ENCODE results near the gene SLC9A3.

Gene SLC9A3

DNA sequence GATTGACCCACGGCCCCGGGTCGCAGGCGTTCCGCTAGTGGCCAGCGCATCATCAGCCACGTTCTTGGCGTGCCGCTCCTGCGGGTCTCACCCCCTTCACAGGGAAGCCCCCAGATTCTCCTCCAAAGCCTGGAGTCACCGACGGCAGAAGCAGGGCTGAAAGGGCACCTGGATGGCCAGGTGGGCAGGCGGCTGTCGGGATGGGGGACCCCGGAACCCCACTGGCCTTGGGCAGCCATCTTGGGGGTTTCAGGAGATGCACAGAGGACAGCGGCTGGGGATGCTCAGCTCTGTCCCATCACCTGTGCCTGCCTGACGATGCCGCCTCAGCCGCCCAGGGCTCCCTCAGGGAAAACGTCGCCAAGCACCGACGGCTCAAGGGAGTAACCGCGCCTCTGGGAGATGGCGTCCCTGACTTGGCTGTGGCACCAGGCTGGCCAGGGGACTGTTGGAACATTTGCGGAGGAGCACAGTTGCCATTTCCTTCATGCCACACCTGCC, 14.1 kb upstream of the SLC9A3 start:
- DNase-seq = no peak

DNA sequence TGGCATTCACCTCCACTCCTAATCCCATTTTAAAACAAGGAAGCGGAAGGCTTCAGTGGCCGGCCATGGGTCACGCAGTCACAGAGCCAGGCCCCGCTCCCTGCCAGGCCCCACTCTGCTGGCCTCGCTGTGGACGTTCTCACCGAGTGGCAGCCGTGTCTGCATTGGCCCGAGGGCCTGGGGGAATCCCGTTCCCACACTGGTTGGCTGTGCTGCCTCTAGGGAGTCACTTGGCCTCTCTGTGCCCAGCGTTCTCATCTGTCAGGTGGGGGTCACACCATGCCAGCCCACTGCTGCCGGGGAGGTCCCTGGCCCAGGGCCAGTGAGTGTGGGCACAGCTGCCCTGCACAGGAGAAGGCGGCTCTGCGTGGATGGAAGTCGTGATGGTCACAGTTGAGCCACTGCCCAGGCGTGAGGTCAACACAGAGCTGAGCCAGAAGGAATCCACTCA, 13.4 kb upstream of the SLC9A3 start:
- DNase-seq = no peak

DNA sequence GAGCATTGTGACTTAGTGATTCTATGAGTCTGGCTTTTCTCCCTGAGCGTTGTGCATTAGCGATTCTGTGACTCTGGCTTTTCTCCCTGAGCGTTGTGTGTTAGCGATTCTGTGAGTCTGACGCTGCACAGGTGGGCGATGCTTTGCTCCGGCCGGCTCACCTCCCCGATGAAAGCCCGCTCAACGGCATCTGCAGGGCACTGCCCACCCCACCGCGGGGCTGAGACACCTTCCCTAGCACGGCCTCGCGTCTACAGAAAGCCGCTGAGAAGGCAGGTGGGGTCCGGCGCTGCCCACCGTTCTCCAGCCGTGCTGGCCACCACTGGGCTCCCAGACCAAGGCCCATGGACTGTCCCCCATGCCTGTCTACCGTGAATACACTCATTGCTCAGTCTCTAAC, 12.8 kb upstream of the SLC9A3 start:
- no peak for DNase-seq

DNA sequence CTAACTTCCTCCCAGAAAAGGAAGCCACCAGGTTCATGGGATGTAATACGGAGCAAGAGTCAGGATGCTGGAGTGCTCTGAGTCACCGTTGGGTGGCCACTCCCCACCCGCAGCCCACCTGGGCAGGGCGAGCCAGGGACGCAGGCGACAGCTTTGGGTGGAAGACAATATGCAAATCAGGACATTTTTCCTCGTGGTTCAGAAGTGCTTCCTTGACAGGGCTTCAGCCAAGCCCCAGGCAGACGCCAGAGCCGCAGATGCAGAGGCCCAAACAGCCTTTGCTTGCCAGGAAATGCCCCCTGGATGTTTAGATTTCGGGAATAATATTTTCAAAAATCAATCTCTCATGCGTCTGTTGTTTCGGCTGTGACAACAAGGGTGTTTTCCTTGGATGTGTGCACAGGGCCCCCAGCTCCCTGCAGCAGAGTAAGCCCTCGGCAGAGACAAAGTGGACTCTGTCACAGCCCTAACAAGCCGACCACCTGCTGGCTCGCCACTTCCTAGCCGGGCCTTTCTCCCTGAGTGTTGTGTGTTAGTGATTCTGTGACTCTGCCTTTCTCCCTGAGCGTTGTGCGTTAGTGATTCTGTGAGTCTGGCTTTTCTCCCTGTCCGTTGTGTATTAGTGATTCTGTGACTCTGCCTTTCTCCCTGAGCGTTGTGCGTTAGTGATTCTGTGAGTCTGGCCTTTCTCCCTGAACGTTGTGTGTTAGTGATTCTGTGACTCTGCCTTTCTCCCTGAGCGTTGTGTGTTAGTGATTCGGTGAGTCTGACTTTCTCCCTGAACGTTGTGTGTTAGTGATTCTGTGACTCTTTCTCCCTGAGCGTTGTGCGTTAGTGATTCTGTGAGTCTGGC, 11.8 kb upstream of the SLC9A3 start:
- no peak for DNase-seq

DNA sequence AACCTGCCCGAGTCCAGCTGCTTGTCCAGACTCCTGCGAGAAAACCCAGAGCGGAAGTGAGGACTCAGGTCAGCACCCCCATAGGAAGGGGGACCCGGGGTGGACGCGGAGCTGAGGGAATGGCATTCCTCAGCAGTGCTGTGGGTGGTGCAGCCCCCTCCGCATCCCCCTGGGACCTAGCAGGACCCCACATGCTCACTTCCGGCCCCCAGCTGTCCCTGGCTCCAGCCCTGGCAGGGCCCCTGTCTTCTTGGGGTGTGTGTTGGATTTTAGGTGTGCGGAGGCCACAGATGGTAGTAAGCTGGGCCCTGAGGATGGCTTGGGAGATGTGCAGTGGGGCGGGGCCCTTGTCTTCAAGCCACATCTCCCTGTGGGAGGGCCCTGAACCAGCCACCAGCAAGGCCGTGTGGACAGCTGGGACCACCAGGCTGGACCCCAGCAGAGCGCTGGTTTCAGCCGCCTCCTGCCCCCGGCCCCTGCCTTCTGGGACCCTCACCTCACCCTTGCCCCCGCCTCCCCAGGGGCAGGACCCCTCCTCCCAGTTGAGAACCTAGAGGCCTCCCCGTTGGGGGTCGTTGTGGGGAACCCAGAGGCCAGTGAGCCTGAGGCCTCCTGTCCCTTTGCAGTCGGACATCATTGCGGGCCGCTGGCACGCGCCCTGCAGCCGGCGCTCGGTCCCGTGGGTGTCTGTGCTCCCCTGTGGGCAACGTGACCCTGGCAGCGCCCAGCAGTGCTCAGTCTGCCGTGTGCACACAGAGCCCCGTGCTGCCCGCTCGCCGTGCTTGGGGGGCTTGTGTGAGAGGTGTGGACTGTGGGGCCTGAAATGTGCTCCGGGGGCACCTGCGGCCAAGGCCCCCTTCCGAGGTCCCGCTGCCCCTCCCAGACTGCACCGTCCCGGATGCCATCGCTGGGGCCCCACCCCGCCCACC, 10.8 kb upstream of the SLC9A3 start:
- DNase-seq = no peak

DNA sequence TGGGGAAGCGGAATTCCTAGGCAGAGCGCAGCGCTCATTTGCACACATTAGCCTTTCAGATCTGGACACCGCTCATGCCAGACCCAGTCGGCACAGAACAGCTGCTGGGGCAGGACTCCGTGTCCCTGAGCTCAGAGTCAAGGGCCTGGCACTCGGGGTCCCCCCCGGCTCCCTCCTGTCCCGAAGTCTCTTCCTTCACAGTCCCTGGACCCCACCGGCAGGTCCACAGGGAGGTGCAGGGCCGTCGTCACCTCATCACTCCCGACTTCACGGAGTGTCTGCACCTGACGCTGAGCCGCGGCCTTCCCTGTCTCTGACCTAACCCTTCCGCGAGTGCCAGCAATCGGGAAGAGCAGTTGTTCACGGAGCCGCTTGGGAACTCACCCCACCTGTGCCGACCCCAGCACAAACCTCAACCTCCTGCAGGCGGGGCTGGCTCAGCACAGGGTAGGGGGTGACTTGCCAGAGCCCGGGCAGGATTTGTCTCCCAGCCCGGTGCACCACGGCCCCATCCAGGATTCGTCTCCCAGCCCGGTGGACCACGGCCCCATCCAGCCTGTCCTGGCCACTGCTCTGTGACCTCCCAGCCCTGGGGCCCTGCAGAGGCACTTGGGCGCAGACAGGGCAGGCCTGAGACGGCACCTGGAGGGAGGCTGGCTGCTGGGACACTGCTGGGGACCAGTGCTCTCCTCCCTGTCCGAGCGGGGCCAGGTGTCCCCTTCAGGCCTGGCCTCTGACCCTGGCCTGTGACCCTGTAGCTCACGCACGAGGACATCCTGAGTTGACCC, 9.9 kb upstream of the SLC9A3 start:
- DNase-seq = no peak

DNA sequence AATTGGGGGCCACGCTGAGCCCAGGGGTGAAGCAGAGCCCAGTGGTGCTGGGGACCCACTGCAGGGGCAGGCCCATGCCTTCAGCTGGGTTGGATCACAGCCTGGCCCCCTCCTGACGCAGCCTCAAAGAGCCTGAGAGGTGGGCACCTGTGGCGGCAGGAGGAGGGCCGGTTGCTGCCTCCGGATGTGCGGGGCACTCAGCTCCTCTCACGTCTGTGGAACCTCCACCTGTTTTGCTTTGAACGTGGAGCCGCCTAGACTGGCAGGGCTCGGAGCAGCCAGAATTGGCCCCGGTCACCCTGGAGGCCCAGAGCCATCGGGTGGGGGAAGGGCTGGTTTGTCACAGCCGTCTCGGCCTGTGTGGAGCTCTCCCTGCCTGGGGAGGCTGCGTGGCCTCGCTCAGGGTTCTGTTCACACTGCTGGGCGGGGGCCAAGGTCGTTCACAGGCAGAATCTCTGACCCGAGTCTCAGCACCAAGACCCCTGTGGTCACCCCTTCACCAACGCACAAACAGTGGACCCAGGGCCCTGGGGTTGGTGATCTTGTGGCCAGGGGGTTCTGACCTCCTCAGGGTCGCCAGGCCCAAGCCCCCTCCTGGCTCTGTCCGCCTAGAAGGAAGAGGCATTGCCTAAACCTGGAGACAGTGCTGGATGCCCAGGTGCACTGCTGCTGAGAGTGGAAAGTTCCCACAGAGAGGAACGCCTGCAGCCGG, 9.2 kb upstream of the SLC9A3 start:
- DNase-seq = no peak

DNA sequence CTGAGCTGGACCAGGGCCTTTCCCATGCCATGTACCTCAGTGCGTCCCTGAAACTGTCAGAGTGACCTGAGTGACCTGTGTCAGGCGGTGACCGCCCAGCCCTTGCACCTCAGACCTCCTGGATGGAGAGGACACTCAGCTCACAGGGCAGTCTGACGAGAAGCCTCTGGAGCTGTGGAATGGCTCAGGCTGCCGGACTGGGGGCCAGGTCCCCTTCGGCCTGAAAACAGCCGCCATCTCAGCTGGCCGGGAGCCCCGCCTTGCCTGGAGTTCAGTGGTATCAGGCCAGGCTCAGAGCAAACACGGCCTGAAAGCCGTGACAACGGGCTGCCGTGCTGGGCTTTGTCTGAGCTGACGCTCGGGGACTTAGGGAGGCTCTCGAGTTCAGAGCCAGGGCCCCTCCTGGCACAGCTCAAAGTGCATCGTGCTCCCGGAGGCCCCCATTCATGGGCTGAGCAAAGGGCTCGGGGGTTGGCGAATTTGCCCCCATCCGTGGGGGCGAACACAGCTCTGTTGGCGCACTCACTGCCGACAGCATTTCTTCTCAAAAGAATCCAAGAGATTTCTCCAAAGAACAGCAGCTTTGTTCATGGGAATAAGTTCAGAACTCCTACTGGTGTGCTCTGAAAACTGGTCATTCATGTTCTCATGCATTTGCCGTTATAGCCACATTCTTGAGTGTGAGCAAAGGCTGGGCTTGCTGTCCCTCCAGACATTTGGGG, 8.4 kb upstream of the SLC9A3 start:
- DNase-seq = no peak

DNA sequence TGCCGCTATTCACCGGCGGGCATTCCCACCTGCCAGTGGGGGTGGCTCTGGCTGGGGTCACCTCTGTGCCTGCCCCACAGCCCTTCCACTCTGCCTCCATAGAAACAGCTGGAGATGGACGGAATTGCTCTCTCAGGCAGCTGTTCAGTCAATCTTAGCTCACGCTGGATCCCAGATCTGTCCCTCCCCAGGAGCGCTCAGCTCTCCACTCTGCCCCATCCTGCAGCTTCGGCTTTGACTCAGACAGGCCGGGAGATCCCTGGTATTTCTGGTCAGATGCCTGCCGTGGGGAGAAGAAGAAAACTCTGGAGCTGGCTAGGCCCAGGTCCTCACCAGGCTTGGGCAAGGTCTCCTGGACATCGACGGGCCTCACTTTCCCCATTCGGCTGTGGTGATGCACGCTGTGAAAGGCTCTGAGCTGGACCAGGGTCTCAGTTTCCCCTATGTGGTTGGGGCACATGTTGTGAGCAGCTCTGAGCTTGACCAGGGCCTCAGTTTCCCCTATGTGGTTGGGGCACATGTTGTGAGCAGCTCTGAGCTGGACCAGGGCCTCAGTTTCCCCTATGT, 7.6 kb upstream of the SLC9A3 start:
- no peak for DNase-seq

DNA sequence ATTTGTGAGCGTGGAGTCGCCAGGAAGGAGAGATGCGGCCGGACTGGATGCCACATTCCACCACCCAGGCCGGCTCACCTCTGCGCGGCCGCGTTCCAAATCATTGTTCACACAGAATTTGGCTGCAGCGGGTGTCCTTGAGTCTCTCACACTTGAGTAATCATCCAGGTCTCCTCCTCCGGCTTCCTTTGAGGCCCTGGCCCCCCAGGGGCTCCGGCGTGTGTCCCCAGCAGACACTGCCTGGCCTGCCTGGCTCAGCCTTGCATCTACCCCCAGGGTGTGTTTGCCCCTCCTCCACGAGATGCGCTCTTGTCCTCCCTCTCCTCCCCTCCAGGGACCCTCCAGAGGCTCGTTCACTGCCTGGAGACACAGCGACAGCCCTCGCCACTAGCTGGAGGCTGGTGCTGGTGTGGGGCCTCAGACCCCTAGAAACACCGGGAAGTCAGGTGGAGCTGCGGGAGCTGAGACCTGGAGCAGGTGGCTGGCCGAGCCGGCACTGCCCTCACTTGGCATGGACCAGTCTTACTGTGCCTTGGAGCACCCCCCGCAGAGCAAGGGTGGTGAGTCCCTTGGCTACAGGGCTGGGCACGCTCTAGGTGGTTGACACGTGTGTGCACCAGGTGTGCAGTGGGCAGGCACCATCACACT, 7.0 kb upstream of the SLC9A3 start:
- DNase-seq = no peak

DNA sequence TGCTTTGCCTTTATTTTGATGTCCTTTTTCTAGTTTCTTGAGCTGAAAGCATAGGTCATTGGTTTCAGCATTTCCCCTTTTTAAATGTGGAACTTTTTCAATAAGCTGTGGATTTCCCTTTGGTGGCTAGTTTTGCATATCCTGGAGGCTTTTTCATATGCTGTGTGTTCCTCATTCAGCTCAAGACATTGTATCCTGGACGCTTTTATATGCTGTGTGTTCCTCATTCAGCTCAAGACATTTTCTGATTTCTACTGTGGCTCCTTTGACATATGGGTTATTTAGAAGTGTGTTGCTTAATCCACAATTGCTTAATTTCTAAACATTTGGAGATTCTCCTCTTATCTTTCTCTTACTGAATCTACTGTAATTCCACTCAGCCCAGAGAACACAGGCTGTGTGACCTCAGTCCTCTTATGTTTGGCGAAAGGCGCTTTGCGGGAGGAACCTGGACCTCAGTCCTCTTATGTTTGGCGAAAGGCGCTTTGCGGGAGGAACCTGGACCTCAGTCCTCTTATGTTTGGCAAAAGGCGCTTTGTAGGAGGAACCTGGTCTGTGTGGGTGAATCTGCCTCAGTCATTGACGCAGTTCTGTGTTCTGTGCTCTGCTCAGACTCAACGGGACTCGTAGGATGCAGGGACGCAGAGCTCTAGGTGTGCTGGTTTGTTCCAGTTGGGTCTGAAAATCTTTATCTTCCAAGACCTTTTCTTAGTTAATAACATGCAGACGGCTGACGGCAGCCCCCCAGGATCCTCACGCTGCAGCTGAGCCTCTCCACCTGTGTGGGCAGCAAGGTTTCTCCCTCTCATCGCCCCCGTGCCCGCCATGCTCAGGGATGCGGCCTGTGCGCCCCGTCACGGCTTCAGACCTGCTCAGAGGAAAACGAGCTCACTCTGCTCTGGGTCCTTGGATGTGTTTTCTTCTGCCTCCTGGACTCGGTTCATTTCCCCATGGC, 6.0 kb upstream of the SLC9A3 start:
- DNase-seq = peak; percentile 11

DNA sequence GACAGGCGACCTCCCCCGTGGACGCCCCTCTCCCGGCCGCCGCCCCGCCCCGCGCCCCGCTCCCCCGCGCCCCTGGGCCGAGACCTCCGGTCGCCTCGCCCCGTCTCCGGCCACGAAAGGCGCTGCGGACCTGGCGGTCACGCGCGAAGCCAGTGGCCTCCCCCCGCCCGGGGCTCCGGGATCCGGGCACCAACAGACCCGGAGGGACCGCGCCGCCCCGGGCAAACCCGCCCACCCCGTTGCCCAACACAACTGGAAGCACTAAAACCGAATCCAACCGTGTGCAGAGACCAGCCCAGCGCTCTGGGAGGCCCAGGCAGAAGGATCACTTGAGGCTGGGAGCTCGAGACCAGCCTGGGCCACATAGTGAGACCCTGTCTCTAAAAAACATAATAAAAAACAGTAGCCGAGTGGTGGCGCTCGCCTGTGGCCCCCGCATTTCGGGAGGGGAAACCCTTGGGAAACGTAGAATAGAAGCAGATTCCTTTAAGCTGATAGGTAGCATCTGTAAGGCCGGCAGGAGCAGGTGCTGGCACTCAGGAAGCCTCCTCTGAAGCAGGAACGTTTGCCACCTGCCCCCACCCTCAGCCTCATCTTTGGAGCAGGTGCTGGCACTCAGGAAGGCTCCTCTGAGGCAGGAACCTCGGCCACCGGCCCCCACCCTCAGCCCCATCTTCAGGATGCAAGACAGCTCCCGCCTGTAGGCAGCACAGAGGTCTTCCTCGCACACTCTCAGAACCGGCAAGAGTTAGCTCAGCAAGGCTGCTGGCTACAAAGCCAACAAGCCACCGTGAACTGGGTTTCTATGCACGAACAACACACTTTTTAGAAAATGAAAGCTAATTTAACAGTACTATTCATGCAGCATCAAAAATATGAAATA, 4.6 kb upstream of the SLC9A3 start:
- DNase-seq = no peak

DNA sequence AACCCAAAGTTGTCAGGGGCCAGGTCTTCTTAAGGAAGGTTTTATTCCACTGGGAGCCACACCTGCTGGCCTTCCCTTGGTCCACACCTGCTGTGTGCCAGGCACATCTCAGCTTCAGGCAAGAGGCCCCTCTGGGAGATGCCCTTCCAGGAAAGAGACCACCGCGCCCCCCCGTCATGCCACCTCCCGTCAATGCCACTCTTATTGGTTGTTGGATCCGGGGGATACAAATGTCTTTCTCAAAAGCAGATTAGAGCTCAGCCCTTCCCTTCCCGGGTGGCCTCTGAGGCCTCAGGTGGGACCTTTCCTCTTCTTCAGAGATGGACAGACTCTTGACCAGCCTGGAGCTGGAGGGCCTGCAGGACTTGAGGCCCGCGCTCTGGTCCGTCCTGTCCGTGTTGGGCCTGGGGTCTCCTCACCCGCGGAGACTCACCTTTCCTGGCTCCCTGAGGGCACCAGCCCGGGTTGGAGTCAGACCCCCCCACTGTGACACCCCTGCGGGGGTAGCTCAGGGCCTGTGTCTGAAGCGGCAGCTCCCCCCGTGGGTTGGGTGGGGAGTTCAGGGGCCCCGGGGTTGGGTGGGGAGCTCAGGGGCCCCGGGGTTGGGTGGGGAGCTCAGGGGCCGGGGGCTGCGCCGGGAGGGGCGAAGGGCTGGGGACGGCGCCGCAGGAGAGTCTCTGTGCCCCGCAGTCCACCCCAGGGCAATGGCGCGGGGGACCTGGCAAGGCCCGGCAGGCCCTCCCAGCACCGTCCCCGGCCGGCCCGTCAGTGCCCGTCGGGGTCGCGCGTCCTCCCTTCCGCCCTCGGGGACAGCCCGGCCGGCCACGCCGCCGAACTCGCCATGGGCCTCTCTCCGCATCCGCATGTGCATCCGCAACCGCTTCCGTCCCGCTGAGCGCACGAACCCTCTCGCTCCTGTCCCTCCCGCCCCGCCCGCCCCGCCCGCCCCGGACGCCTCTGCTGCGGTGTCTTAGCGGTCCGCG, 3.7 kb upstream of the SLC9A3 start:
- no peak for DNase-seq

DNA sequence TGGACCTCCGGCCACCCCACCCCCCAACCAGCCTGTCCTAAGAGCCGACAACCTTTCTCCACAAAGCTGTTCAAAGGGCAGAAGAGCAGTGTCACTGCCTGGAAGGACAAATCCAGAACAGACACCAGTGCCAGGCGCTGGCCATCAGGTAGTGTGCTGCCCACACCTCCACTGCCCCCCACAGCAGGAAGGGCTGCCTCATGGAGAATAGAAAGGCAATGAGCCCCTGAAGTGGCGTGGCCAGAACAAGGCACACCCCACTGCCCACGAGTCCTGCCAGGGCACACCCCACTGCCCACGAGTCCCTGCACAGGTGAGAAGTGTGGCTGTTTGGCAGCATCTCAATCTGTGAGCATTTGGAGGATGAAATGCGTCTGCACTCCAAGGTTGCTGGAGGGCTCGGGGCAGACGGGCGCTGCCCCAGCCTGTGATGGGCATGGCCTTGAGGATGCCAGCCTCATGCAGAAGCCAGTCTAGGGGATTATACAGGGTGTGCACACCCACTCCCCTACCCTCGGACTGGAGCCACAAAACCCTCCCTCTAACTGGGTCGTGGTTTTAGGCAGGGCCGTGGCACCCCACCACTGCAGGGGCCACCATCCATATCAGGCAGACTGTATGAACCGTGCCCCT, 2.3 kb upstream of the SLC9A3 start:
- no peak for DNase-seq

DNA sequence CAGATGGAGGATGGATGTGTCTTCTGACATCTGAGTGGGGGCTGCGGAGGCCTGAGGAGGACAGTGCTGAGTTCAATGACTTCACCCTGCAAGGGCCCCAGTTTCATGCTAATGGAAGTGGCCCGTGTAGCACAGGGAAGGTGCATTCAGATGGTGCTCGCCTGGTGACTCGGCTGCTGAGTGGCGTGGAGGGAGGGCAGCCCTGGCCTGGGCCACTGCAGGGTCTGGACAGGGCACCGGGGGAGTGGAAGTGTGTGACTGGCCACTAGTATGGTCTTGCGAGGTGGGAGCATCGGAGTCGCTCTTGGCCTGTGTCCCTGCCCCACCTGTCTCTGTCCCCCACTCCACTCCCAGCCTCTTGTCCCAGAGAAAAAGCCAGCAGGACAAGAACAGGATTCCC, 1.7 kb upstream of the SLC9A3 start:
- DNase-seq = no peak

DNA sequence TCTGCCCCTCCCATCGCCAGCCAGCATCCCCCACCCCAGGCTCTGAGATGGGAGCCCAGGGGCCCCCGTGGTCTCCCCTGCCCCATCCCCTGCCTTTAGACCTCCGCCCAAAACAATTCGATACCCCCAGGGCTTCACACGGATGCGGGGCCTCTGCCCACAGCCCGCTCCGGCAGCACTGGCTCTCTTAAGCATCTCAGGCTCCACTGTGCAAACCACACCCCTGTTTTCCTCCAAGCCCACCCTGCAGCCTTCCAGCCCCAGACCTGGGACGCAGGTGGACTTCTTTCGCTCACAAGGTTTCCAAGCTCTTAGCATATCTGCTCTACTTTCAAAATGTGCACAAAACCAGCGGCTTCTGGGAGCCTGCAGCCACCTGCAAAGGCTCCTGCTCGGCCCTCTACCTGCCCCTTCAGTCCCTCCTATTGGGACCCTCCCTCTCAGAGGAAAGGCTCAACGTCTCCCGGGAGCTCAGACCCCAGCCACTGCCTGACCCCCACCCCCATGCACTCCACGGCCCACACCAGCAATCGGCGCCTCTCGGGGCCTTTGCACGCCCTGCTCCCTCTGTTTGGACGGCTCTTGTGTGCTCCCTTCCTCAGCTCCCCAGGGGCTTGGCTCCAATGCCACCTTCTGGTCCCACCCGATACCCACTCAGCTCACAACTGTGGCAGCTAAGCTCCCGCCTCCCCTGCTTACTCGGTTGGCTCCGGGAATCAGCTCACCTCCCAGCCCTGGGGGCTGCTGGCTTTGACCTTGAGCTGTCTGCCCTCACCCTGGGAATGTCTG, 918 bp upstream of the SLC9A3 start:
- no peak for DNase-seq

Data from CD4-positive, alpha-beta T cell treated with Interleukin-21 for 1 hour (primary cell).